SK-N-SH treated with all-trans-retinoic acid at 6 μM for 48 hours (cell line): ENCODE measurements around the gene ANKFN1.

Experiments
- ARNTL ChIP-seq: fragments of 450-650 bp; formaldehyde crosslinking; IDR thresholded peaks from 2 replicates; pipeline ENCODE4 v1.5.0; 2020; ENCODE audit warnings: low read depth, mild to moderate bottlenecking, moderate library complexity, borderline replicate concordance
- OSR1 ChIP-seq: fragments of 250-450 bp; sonication (Bioruptor Pico); IDR thresholded peaks from 2 replicates; pipeline ENCODE4 v1.8.0; 2022; ENCODE audit warnings: moderate library complexity, mild to moderate bottlenecking, inconsistent platforms
- RARB ChIP-seq: fragments of 250-450 bp; sonication (Bioruptor Pico); IDR thresholded peaks from 2 replicates; pipeline ENCODE4 v1.8.0; 2021; ENCODE audit warnings: mild to moderate bottlenecking, moderate library complexity
- TCF4 ChIP-seq: fragments of 250-450 bp; sonication (Bioruptor Pico); IDR thresholded peaks from 2 replicates; pipeline ENCODE4 v1.8.0; 2021; ENCODE audit warnings: mild to moderate bottlenecking, moderate library complexity, borderline replicate concordance
- TOX ChIP-seq: fragments of 250-450 bp; sonication (Bioruptor Pico); IDR thresholded peaks from 2 replicates; pipeline ENCODE4 v1.8.0; 2021; ENCODE audit warnings: mild to moderate bottlenecking, moderate library complexity, borderline replicate concordance
- TSHZ2 ChIP-seq: fragments of 250-450 bp; sonication (Bioruptor Pico); IDR thresholded peaks from 2 replicates; pipeline ENCODE4 v1.5.0; 2020; ENCODE audit warnings: mild to moderate bottlenecking, moderate library complexity
- ZC3H10 ChIP-seq: fragments of 250-450 bp; sonication (Bioruptor Pico); IDR thresholded peaks from 2 replicates; pipeline ENCODE4 v1.5.1; 2021; ENCODE audit warnings: mild to moderate bottlenecking, moderate library complexity
- ZFP3 ChIP-seq: fragments of 250-450 bp; sonication (Bioruptor Pico); IDR thresholded peaks from 2 replicates; pipeline ENCODE4 v1.5.0; 2020; ENCODE audit warnings: mild to moderate bottlenecking, moderate library complexity
- TF ChIP-seq, protein P1 (sequence below): fragments of 250-450 bp; sonication (Bioruptor Pico); IDR thresholded peaks from 2 replicates; pipeline ENCODE4 v1.8.0; 2020; ENCODE audit warnings: mild to moderate bottlenecking, moderate library complexity, borderline replicate concordance

- TF ChIP-seq, protein P1, sequence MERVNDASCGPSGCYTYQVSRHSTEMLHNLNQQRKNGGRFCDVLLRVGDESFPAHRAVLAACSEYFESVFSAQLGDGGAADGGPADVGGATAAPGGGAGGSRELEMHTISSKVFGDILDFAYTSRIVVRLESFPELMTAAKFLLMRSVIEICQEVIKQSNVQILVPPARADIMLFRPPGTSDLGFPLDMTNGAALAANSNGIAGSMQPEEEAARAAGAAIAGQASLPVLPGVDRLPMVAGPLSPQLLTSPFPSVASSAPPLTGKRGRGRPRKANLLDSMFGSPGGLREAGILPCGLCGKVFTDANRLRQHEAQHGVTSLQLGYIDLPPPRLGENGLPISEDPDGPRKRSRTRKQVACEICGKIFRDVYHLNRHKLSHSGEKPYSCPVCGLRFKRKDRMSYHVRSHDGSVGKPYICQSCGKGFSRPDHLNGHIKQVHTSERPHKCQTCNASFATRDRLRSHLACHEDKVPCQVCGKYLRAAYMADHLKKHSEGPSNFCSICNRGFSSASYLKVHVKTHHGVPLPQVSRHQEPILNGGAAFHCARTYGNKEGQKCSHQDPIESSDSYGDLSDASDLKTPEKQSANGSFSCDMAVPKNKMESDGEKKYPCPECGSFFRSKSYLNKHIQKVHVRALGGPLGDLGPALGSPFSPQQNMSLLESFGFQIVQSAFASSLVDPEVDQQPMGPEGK (CRISPR knock-in tag), result no peak
- TF ChIP-seq TOX (CRISPR knock-in tag), result no peak
- no peak for TF ChIP-seq ZC3H10 (CRISPR knock-in tag)
- no peak for TF ChIP-seq ZFP3 (CRISPR knock-in tag)
- no peak for TF ChIP-seq TCF4 (CRISPR knock-in tag)
- no peak for TF ChIP-seq ARNTL (CRISPR knock-in tag)
- no peak for TF ChIP-seq OSR1 (CRISPR knock-in tag)
- TF ChIP-seq RARB, result no peak
- no peak for TF ChIP-seq TSHZ2
These were observed 375.4 kb downstream of the ANKFN1 start for GRCh38 chr17:56528696-56529095.
